Endodermal cell (in vitro differentiated cells): ENCODE results near the gene GNB1. TPM values are rescaled to one million over a fixed set of nuclear protein-coding genes. Genes with fewer than 3 reads are reported as not detected.

Source experiments
- DNase-seq: peaks from one replicate; pipeline ENCODE4 v3.0.0-alpha.2; 2017
- H3K27ac ChIP-seq: 2 replicates; pipeline ENCODE4 v1.5.1; 2013; ENCODE audit warnings: mild to moderate bottlenecking, low read depth, low read length, moderate library complexity
- H3K27me3 ChIP-seq: 2 replicates; pipeline ENCODE4 v1.6.1; 2013; ENCODE audit warnings: mild to moderate bottlenecking, low read length, moderate library complexity; ENCODE audit not compliant: insufficient read depth, control insufficient read depth, poor library complexity, severe bottlenecking
- H3K36me3 ChIP-seq: 2 replicates; pipeline ENCODE4 v1.7.0; 2013; ENCODE audit warnings: mild to moderate bottlenecking, low read length, moderate library complexity; ENCODE audit not compliant: control insufficient read depth, insufficient read depth
- H3K4me1 ChIP-seq: one replicate; pipeline ENCODE4 v1.7.0; 2013; ENCODE audit warnings: low read length; ENCODE audit not compliant: control insufficient read depth, insufficient read depth
- H3K4me3 ChIP-seq: 2 replicates; pipeline ENCODE4 v1.5.1; 2013; ENCODE audit warnings: mild to moderate bottlenecking, low read length, moderate library complexity
- H3K9ac ChIP-seq: 2 replicates; pipeline ENCODE4 v1.6.1; 2013; ENCODE audit warnings: mild to moderate bottlenecking, low read length, moderate library complexity; ENCODE audit not compliant: poor library complexity, severe bottlenecking; ENCODE audit errors: extremely low read depth
- H3K9me3 ChIP-seq: 2 replicates; pipeline ENCODE4 v1.6.1; 2013; ENCODE audit warnings: mild to moderate bottlenecking, low read length, moderate library complexity; ENCODE audit not compliant: control insufficient read depth
- H3K27ac Mint-ChIP-seq: 2 replicates; pipeline ENCODE4 v1.8.0; 2020; ENCODE audit warnings: mixed read lengths
- H3K27me3 Mint-ChIP-seq: 2 replicates; pipeline ENCODE4 v1.8.0; 2021; ENCODE audit warnings: mild to moderate bottlenecking, mixed read lengths; ENCODE audit not compliant: insufficient read depth
- H3K36me3 Mint-ChIP-seq: 2 replicates; pipeline ENCODE4 v1.8.0; 2020; ENCODE audit warnings: low read depth, mixed read lengths
- H3K4me1 Mint-ChIP-seq: 2 replicates; pipeline ENCODE4 v1.8.0; 2020; ENCODE audit warnings: mixed read lengths
- H3K4me3 Mint-ChIP-seq: 2 replicates; pipeline ENCODE4 v1.8.0; 2020; ENCODE audit warnings: mild to moderate bottlenecking, moderate library complexity, mixed read lengths
- H3K9me3 Mint-ChIP-seq: 2 replicates; pipeline ENCODE4 v1.8.0; 2020; ENCODE audit warnings: mild to moderate bottlenecking, mixed read lengths
- CTCF ChIP-seq: fragments of 200-600 bp; sonication (generic); conservative IDR thresholded peaks from 2 replicates; pipeline ENCODE4 v1.5.0; 2021; ENCODE audit warnings: antibody characterized with exemption, mild to moderate bottlenecking
- WGBS, 2 experiments: methylation state at CpG; one replicate each; pipeline versions ENCODE4 v1.1.5 to v1.1.7; 2013; ENCODE audit warnings: missing lambda C conversion rate in 2 of 2, mixed read lengths in 1 of 2; ENCODE audit not compliant: insufficient coverage in 1 of 2, insufficient read length in 1 of 2; 5-methylcytosine and 5-hydroxymethylcytosine counted together
- total RNA-seq, 2 donors: library from RNA; stranded (reverse); fragmentation: NEBNext Ultra II Directional in 1 of 2; extraction: Animal tissue kit (Norgen Biotek cat#: 25700) in 1 of 2; gene quantifications; 2 replicates in 1 of 2; 3 replicates in 1 of 2; pipeline ENCODE4 v1.2.1, GENCODE V29; 2021

The GNB1 gene
- total RNA-seq, 2 donors from 2014 or later, result 369 to 371 TPM

GRCh38 chr1:1808206-1808605 lies 82.7 kb downstream of the GNB1 start:
- Histone ChIP-seq H3K36me3 (peaks cover 72% of the 10 kb centered on the region), H3K9me3 (no peaks in the 10 kb centered on the region), H3K27me3 (no peaks in the 10 kb centered on the region), H3K9ac (no peak overlapping the region), H3K4me1 (no peaks in the 10 kb centered on the region), H3K27ac (no peak overlapping the region), H3K4me3 (no peak overlapping the region)
- DNase-seq, result no peak
- 97% methylated on average over 10 of the region's 10 CpGs for WGBS, 2 experiments
- H3K36me3 Mint-ChIP-seq, result peaks cover 63% of the 10 kb centered on the region
- no peaks in the 10 kb centered on the region for H3K4me1 Mint-ChIP-seq
- H3K27me3 Mint-ChIP-seq, result no peaks in the 10 kb centered on the region
- no peak for TF ChIP-seq CTCF
- no peak overlapping the region for H3K4me3 Mint-ChIP-seq
- H3K27ac Mint-ChIP-seq, result no peak overlapping the region
- no peaks in the 10 kb centered on the region for H3K9me3 Mint-ChIP-seq

GRCh38 chr1:1806890-1807289 lies 84.0 kb downstream of the GNB1 start:
- peaks cover 73% of the 10 kb centered on the region for H3K36me3 ChIP-seq
- H3K4me1 ChIP-seq, result no peaks in the 10 kb centered on the region
- no peak overlapping the region for H3K4me3 Mint-ChIP-seq
- no peaks in the 10 kb centered on the region for H3K9me3 Mint-ChIP-seq
- no peak overlapping the region for H3K27ac Mint-ChIP-seq
- no peak overlapping the region for H3K27ac ChIP-seq
- H3K9ac ChIP-seq, result no peak overlapping the region
- no peaks in the 10 kb centered on the region for H3K4me1 Mint-ChIP-seq
- no peaks in the 10 kb centered on the region for H3K9me3 ChIP-seq
- TF ChIP-seq CTCF, result no peak
- H3K27me3 Mint-ChIP-seq, result no peaks in the 10 kb centered on the region
- peaks cover 61% of the 10 kb centered on the region for H3K36me3 Mint-ChIP-seq
- WGBS, 2 experiments, result 94 to 100% methylated on average over 2 of the region's 2 CpGs
- DNase-seq, result no peak
- no peaks in the 10 kb centered on the region for H3K27me3 ChIP-seq
- H3K4me3 ChIP-seq, result no peak overlapping the region

GRCh38 chr1:1804301-1804700 lies 86.6 kb downstream of the GNB1 start:
- no peak for DNase-seq
- H3K36me3 ChIP-seq, result peaks cover 82% of the 10 kb centered on the region
- no peaks in the 10 kb centered on the region for H3K9me3 ChIP-seq
- Mint-ChIP-seq H3K9me3 (no peaks in the 10 kb centered on the region), H3K27ac (peak overlapping the region; percentile 58), H3K36me3 (peaks cover 66% of the 10 kb centered on the region), H3K4me3 (no peak overlapping the region), H3K27me3 (no peaks in the 10 kb centered on the region), H3K4me1 (no peaks in the 10 kb centered on the region)
- no peaks in the 10 kb centered on the region for H3K4me1 ChIP-seq
- no peak overlapping the region for H3K9ac ChIP-seq
- no peak for TF ChIP-seq CTCF
- H3K27me3 ChIP-seq, result no peaks in the 10 kb centered on the region
- 93 to 96% methylated on average over 5 to 8 of the region's 8 CpGs for WGBS, 2 experiments
- no peak overlapping the region for H3K4me3 ChIP-seq
- no peak overlapping the region for H3K27ac ChIP-seq
